Neutrophil (primary cell): Measurements from ENCODE around the gene MRPL38.

Experiments used
- H3K27ac ChIP-seq: fragments of 200-600 bp; sonication (generic); 2 replicates; pipeline ENCODE4 v1.5.1; 2016; ENCODE audit warnings: mild to moderate bottlenecking, moderate library complexity
- H3K27me3 ChIP-seq: fragments of 200-600 bp; sonication (generic); 2 replicates; pipeline ENCODE4 v1.6.0; 2016; ENCODE audit warnings: mild to moderate bottlenecking
- H3K36me3 ChIP-seq: fragments of 200-600 bp; sonication (generic); 2 replicates; pipeline ENCODE4 v1.5.1; 2017
- H3K4me1 ChIP-seq, 2 experiments: fragments of 200-600 bp in 1 of 2; sonication (generic) in 1 of 2; 1 replicate in 1 of 2; 2 replicates in 1 of 2; pipeline versions ENCODE4 v1.5.1 to v1.6.1; 2013 to 2016; ENCODE audit warnings: low read depth in 1 of 2, low read length in 1 of 2, mild to moderate bottlenecking in 1 of 2, moderate library complexity in 1 of 2; ENCODE audit not compliant: control insufficient read depth in 1 of 2, insufficient read depth in 1 of 2
- H3K4me3 ChIP-seq, 2 experiments: fragments of 200-600 bp in 1 of 2; sonication (generic) in 1 of 2; 1 replicate in 1 of 2; 2 replicates in 1 of 2; pipeline ENCODE4 v1.5.1; 2013 to 2016; ENCODE audit warnings: low read depth in 1 of 2, low read length in 1 of 2, mild to moderate bottlenecking in 1 of 2, moderate library complexity in 1 of 2
- H3K9me3 ChIP-seq: fragments of 200-600 bp; sonication (generic); 2 replicates; pipeline ENCODE4 v1.5.1; 2016
- CTCF ChIP-seq: fragments of 200-600 bp; sonication (generic); IDR thresholded peaks from 2 replicates; pipeline ENCODE4 v1.5.1; 2016; ENCODE audit warnings: antibody characterized with exemption

MRPL38 gene

GRCh38 chr17:75899353-75899752 lies 5.3 kb downstream of the MRPL38 start:
- H3K9me3 ChIP-seq = no peaks in the 10 kb centered on the region
- H3K4me3 ChIP-seq = no peak overlapping the region
- no peak overlapping the region for H3K27ac ChIP-seq
- peaks cover 25 to 26% of the 10 kb centered on the region in 2 experiments for H3K4me1 ChIP-seq
- TF ChIP-seq CTCF = no peak
- H3K27me3 ChIP-seq = no peaks in the 10 kb centered on the region
- H3K36me3 ChIP-seq = peaks cover 29% of the 10 kb centered on the region

- H3K27me3 ChIP-seq = no peaks in the 10 kb centered on the region
- H3K27ac ChIP-seq = no peak overlapping the region
- H3K4me3 ChIP-seq = no peak overlapping the region
- TF ChIP-seq CTCF = no peak
- H3K4me1 ChIP-seq = peaks cover 19 to 21% of the 10 kb centered on the region in 2 experiments
- peaks cover 29% of the 10 kb centered on the region for H3K36me3 ChIP-seq
- H3K9me3 ChIP-seq = no peaks in the 10 kb centered on the region
These were observed 5.9 kb downstream of the MRPL38 start for GRCh38 chr17:75898791-75899190.

DNA sequence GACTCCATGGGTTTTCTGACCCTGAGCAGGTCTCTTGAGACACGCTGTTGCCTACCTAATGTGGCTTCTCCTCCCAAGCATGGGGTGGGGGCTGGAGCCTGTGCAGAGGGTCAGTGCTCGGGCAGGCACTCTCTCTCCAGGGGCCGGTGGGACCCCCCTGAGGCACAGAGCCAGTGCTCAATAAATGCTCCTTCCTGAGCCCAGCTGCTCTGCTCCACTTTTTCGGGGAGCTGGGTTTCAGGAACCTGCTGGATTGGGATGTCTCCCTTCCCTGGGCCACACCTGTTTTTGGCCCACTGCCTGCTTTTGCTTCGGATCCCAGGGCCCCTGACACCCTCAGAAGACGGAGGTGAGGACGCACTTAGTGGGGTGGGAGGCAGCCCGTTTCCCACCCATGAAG lies 6.6 kb downstream of the MRPL38 start:
- no peak for TF ChIP-seq CTCF
- H3K4me1 ChIP-seq = peaks cover 19 to 20% of the 10 kb centered on the region in 2 experiments
- peaks cover 29% of the 10 kb centered on the region for H3K36me3 ChIP-seq
- no peak overlapping the region for H3K27ac ChIP-seq
- no peaks in the 10 kb centered on the region for H3K9me3 ChIP-seq
- H3K27me3 ChIP-seq = no peaks in the 10 kb centered on the region
- H3K4me3 ChIP-seq = no peak overlapping the region

DNA sequence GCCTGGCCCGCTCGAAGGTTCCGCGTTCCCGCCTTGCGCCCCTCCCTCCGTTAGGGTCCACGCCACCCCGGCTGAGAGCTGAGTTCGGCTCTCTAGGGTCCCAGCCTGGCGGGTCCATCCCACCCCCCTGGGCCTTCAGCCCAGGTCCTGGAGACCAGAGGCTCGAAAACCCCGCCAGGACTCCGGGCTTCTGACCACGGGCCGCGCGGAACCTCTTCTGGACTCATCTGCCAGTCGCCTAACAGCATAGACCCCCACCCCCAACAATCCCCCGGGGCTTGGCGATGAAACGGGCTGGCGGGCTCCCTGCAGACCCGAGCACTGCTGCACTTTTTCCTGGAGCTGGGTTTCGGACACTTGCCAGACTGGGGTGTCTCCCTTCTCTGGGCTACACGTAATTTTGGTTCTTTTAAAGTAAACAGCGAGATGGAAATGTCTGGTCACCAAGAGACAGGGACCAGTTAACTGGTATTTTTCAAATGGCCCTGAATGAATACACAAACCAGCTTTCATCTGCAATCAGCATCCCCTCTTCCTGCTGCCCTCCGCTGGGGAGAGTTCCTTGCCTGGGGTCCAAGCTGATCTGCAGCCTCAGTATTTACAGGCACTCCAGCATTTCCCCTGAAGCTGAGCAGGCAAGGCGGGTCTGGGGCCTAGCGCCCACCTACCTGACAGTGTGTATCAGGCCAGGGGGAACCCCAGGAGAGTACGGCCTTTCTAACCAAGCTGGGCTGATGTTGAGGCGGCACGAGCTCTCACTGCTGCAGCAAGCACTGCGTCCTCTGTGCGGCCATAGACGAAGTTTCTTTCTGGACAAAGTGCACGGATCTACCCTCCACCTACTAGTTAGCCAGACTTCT lies 7.3 kb downstream of the MRPL38 start:
- H3K27ac ChIP-seq = peak overlapping the region; percentile 80
- H3K4me3 ChIP-seq = peak overlapping the region; percentile 75 to 76
- no peak for TF ChIP-seq CTCF
- H3K9me3 ChIP-seq = no peaks in the 10 kb centered on the region
- peaks cover 19 to 20% of the 10 kb centered on the region in 2 experiments for H3K4me1 ChIP-seq
- peaks cover 29% of the 10 kb centered on the region for H3K36me3 ChIP-seq
- H3K27me3 ChIP-seq = no peaks in the 10 kb centered on the region

GRCh38 chr17:75896415-75897159 lies 8.1 kb downstream of the MRPL38 start, which contains the start of gene TRIM65:
Gene TRIM65, minus strand, starts transcription at chr17:75896951. Its CDS starts 14 bp downstream, at chr17:75896937.
- Histone ChIP-seq H3K4me3 (peak within 1 kb of the TSS; percentile 75 to 76), H3K4me1 (peaks cover 19 to 20% of the 10 kb centered on the region in 2 experiments), H3K27ac (peak within 1 kb of the TSS; percentile 80), H3K27me3 (no peaks in the 10 kb centered on the region), H3K9me3 (no peaks in the 10 kb centered on the region), H3K36me3 (peaks cover 26% of the 10 kb centered on the region)
- TF ChIP-seq CTCF = peak; percentile 53
